GM19043 (cell line): ENCODE results near the gene HES1.
A peak's percentile ranks its signal among the peaks of the same experiment; 100 is the strongest.

Source experiments
- ATAC-seq: cut with Tn5 transposase; IDR thresholded peaks from one replicate; pipeline ENCODE4 v1.9.1; 2021; ENCODE audit warnings: low read depth; ENCODE audit not compliant: unreplicated experiment

HES1 gene

DNA sequence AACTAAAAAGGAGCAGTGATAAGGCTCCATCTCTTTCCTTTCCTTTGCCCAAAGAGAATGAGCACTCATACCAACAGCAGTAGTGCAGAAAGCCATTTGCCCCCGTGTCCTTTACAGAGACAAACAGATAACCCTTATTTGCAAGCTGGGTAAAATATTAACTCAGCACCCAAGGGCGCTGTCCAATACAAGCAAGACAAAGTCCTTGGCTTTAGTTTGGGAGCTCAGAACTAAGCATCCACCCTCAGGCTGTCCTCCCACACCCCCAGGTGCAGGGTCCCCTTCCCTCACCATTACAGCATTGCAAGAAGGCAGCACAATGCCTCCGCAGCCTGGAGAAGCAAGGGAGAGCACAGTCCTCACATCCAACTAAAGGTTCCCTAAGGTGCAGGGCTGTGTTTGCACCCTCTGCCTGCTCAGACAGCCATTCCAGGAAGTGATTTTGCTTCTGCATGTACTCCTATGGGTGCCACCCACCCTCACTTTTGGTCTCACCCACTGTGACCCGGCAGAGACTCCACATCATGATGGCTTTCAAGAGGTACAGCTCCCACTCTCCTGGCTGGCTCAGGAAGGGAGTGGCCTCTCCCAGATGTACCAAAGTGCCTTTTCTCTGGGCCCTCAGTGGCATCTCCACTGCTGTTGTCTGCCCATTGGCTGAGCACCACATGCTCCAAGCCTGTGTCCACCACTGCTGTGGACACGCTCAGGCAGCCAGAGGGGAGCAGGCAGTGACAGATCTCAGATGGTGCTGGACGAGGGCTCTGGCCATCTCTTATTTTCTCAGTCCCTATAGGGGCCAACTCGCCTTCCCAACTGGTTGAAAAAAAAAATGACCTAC lies 34.1 kb upstream of the HES1 start:
- peak; percentile 25 for ATAC-seq

DNA sequence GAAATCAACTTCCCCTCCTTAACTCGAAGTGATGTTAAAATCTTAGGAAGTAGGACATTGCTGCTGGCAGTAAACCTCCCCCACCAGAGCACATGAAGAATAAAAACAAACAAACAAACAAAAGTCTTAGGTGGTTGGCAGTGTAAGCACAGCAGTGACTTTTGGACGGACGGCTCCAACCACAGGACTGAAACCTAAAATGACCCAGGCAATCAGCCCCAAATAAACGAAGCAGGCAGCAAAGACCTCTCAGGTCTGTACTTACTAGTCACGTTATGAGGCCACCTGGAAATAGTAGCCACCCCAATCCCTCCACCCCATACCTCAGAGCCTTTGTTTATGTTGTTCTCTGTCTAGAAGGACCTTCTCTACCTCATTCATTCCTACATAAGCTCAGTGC lies 33.5 kb upstream of the HES1 start:
- ATAC-seq = no peak

DNA sequence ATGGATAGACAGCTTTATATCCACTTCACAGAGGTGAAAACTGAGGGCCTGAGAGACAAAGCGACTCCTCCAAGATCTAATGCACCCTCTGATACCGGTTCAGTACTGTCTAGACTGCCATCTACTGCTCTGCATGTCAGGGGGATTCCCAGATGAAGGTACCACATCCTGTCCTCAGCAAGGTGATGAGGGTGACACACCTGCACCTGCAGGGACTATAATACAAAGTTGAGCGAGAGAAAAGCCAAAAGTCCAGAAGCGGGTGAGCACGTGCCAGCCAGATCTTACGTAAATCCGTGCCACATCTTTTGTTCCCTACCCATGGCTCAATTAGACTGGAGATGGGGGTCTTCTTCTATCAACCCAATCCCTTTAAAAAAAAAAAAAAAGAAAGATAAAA lies 32.4 kb upstream of the HES1 start:
- ATAC-seq = no peak

DNA sequence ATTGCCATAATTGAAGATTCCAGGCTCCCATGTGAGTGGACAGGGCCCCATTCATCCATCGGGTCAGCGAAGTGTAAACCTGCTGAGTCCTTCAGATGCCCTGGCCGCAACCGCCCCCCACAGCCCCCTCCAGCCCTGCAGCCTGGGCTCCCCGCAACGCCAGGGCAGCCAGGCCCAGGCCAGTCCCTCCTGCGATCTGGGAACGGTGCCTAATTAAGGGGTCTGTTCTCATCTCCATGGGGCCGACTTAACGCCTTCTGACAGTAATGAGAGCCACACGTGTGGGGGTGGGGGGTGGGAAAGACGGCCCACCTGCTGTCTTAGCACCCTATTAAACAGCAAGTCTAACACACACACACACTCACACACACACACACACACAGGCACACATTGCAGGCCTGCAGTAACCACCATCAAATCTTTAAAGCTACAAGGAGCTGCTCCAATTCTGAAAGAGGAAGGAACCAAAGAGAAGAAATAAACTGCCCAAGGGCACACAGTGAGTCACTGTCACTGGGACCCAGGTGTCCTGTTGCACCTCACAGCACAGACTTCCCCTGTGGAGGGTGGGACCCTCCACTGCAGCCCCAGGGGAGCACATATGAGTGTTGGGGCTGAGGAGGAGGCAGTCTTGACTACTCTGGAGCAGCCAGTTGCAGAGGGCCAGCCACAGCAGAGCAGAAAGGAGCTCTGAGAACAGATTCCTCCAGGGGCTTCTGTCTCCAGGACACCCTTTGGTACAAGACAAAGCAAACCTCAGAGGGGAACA lies 31.8 kb upstream of the HES1 start:
- peak; percentile 18 for ATAC-seq

DNA sequence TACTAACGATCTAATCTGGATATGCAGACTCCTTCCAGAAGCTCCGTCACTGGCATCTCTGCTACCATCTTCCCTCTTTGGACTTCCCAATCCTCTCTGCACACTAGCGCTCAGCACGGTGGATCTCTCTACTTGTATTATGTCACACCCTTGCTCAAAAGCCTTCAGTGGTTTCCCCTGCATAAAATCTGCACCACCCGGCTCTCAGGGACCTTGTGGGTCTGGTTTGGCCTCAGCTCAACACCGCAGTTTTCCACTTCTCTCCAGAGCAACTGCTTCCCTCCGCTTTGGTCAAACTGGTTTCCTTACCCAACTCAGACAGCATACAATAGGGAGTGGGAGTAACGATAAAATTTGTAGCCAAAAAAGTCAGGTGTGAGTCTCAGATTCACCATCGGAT lies 30.7 kb upstream of the HES1 start:
- ATAC-seq = no peak

DNA sequence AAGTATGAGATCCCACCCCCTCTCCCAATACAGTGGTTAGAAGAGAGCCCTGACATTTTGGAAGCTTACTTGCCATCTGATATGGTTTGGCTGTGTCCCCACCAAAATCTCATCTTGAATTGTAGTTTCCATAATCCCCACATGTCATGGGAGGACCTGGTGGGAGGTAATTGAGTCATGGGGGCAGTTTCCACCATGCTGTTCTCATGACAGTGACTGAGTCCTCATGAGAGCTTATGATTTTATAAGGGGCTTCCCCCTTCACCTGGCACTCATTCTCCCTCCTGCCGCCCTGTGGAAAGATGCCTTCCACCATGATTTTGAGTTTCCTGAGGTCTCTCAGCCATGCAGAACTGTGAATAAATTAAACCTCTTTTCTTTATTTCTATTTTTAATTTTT lies 28.8 kb upstream of the HES1 start:
- ATAC-seq = no peak

DNA sequence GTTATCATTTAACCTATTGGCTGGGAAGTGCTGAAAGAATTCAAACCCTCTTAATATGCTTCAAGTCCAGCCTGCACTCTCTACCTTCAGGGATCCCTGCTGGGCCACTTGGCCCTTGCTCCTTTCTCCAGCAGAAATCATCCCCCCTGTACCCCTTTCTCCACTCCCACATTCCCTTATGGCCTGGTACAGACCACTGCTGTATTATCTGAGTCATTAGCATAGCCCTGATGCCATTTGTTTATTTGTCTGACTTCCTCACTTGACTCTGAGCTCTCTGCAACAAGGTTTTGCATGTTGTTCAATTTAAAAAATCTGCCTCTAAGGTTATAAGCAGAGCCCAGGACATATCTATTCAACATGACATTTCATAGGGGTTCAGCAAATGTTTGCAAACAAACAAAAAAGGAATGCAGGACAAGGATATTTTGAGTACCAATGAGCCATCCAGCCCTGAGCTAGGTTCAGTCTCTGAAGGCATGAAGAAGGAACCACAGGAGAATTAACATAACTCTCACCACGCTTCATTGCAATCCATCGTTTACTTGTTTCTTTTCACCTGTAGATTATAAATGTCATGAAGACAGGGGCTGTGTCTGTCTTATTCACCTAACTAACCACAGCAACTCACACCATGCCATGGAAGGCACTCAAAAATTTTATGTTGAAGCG lies 26.6 kb upstream of the HES1 start:
- ATAC-seq = no peak

DNA sequence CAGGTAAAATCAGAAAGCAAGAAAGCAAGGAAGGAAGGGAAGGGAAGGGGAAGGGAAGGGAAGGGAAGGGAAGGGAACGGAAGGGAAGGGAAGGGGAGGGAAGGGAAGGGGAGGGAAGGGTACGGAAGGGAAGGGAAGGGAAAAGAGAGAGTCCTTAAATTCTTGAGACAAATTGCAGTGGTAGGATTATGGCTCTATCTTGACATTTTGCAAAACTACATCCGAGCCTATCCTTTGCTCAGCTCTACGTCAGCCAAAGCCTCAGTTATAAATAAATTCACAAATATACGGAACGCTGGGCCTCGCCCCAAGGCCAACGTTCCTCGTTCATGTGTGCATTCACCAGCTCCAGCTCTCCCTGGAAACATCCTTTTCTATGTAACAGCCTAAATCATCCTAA lies 25.5 kb upstream of the HES1 start:
- no peak for ATAC-seq

DNA sequence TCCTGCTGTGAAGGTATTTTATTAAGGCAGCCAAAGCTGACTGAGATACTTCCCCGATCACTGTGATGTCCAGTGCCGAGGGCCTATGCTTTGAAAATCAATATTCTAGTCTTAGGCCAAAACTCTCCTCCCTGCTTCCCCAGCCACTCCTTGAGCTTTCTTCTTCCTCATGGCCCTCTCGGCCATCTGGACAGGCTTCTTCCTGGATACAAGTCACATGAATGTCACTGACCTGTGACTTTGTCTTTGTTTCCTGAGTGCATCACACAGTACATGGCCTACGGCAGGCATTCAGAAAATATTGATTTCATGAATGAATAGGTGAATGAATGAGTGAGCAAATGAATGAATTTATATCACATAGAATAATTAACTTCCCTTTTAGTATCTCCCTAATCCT lies 24.6 kb upstream of the HES1 start:
- no peak for ATAC-seq

DNA sequence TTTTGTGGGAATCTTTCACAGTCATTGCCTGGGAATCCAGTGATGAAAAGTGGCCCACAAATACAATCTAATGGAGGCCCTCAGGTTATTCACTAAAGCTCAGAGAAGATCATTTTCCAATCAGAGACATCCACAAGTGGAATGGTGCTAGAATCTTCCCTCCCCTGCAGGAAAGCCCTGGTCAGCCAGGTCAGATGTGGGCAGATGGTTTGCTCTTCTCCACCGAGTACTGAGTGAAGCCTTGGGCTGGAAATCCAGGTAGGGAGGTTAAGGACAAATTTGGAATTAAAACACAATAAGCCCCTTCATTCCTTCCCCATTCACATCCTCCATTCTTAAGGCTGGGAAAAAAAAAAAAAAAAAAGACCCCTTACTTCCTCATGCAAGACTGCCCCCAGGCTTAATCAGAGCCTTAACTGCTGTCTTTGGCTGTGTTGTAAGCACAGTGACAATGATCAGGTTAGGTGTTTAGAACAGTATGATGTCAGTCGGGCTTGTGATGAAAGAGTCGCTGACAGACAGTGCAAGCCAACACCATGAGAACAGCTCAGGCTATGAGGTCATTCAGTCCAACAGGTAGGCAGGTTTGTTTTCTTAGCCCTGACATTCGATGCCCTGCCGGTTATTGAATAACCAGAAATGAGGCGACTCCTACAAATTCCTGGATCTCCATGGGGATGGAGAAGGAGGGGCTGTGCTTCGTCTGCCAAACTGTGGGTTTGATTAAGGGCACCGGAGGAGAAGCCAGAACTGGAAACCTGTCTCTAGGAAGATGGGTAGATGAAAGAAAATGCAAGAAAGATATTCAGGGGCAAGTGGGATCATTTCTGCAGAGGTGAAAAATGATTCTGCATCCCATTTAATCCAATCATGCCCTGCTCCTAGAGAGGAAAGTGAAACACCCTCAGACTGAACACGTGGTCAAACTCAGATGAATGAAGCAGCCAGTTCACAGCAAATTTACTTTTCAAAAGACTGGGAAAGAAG lies 23.5 kb upstream of the HES1 start:
- ATAC-seq = no peak

DNA sequence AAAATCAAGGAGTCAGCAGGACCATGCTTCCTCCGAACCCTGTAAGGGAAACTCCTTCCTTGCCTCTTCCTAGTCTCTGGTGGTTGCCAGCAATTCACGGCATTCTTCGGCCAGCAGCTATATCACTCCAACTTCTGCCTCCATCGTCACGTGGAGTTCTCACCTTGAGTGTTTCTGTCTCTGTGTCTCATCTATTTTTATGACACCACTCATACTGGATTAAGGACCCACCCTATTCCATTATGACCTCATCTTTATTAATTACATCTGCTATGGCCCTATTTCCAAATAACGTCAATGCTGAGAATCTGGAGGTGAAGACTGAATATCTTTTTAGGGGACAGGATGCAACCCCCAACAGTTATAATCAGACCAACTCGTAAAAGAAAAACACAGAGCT lies 21.8 kb upstream of the HES1 start:
- ATAC-seq = no peak

DNA sequence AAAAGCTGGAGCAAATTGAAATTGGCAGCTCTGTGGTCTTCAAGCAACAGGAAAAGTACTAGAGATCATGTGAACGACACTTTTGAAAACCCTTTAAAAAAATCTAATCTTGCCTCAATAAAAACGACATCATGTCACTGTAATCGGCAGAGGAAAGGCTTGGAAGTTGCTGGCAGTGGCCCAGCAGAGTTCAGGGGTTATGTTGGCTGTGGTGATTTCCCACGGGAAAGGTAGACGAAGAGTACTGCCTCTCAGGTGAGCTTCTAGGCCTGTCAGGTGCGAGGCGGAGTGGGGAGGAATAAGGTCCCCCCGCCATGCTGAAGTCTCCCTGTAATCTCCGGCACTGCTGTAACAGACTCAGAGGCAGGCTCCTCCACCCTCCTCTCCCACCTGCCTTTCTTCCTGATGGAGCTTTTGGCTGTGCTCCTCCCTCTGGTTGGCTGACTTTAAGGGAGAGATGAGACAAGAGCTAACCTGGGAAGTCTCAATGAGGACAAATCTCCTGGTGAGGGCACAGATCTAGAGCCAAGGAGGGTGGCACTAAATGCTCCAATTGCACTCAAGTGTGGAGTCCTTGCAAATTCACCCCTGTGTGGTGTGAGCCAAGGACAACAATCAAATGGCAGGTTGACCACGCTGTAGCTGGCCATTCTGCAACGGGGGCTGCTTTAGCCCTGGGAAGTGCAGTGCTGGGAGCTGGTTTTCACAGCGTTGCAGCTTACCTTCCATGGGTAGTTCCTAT lies 18.7 kb upstream of the HES1 start:
- ATAC-seq = no peak

DNA sequence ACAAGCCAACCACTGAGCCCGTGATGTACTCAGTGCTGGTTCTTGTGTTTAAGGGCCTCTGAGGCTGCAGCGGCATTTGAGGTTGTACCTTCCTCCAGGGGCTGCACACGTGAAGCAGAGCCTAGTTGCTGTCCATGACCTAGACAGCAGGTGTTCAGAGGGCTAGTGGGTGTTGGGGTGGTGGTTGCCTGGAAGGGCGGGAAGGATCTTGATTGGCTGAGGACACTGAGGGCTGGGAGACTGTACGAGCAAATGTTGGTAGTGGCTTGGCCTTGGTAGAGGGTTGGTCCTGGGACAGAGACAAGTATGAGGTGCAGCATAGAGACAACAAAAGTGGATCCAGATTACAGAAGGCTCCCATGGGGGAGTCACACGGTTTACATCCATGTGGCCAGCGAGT lies 17.0 kb upstream of the HES1 start:
- ATAC-seq = no peak

DNA sequence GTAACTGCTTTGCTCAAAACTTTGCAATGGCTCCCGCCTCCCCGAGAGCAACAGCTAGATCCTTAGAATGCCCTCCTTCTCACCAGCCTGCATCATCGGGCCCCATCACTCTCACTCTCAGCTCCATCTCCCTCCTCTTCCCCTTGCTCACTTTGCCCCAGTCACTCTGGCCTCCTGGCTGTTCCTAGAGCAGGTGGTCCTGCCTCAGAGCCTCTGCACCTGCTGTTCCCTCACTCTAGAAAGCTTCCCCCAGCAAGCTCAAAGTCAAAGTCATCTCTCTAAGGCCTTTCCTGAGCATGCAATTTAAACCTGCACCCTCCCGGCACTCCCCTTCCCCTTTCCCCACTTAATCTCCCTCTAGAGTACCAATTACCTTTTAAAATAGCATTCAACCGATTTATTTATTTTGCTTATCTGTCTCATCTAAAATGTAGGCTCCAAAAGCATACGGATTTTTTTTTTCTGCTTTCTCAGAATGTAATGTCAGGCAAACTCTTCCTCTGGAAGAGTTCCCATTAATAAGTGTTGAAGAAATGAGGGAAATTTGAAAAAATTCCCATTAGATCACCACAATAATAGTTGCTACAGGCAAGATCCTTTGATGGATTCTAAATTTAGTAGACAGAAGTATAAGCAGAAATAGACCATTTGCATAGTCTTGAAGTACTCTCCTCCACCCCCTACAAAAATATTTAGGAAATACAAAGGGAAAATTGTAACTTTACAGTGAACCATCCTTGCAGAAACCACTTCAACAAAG lies 15.9 kb upstream of the HES1 start:
- no peak for ATAC-seq

DNA sequence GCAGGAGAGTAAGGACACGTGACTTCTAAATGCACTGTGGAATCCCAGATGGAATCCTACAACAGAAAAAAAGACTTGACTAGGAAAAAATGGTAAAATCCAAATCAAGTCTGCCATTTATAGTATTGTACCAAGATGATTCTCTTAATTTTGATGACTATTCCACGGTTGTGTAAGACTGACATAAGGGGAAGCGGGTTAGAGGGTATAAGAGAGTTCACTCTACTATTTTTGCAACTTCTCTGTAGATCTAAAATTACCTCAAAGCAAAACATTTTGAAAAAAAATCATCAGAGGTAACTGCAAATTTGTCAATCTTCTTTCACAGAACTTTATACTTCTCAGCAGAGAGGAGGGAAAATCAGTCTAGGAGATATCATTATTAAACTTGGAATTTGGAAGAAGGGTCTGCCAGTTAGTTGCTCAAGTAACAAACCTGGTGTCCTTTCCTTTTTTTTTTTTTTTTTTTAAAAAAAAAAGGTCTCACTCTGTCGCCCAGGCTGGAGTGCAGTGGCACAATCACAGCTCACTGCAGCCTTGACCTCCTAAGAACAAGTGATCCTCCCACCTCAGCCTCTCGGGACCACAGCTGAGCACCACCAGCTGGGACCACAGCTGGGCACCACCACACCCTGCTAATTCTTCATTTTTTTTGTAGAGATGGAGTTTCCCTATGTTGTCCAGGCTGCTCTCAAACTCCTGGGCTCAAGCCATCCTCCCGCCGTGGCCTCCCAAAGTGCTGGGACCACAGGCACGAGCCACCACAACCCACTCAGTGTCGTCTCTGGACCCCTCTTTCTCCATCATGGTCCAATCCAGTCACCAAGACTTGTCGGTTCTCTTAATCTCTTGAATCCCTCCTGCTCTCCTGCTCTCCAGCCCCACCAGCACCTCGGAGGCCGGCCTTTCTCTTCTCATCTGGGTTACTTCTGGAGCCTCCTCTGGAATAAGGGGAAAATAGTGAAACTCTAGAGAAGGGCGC lies 14.9 kb upstream of the HES1 start:
- no peak for ATAC-seq

DNA sequence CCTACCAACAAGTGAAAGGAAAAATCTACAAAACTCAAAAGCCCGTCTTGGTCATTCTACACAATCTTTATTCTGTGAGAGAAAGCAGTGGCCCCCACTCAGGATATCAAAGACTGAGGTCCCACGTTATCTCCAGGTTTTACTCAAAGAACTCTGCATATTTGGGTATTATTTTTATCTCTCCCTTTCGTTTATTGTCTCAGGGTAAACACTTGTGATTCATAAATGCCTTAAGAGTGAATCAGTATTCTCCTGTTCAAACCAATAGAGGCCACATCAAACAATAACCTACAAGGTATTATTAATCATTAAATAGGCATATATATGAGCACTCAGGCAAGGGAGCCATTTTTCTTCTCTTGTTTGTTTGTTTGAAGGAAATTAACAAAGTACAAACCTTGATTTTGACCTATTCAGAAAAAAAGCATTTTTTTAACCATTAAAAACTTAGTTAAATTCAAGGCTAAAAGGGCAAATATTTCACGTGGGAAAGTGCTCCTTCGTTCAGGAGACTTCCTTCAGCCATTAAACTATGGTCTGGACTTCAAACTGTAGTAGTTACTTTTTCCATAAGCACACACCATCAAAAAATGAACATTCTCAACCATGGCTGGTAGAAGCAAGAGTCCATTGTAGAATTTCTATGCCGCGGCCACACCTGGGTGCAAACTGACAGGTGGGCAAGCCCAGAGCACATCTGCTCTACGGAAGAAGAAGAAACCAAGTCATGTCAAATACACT lies 13.9 kb upstream of the HES1 start:
- no peak for ATAC-seq

DNA sequence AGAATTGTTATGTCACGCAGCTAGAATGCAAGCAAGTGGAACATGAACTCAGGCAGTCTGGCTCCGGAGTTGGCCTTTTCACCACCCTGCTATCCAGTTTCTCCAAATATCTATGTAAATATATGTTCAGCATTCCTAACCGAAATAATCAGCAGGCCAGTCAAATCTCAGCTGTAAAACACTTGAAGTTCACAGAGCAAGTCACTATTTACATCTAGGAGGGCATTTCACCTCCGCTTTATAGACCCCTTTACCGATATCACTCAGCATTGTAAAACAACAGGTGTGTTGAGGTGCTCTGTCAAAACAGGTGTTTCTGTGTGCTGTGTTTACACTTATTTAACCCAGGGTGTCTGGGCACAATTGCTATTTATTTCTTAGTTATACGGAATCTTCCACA lies 12.2 kb upstream of the HES1 start:
- no peak for ATAC-seq
